UCSD-AML1 (cell line): ENCODE data around the gene PROM2.

Source experiments
- DNase-seq: peaks from one replicate; lab custom pipeline; 2025; ENCODE audit not compliant: unreplicated experiment; lab: John Stamatoyannopoulos, UW

The PROM2 gene

GRCh38 chr2:95336406-95336805 is 62.2 kb downstream of the PROM2 start:
- no peak for DNase-seq

- DNase-seq = no peak
Observed at GRCh38 chr2:95337829-95338228, 63.6 kb downstream of the PROM2 start.
